ENCODE measurements around the gene MOSMO.
"Not testable (repeated sequence)": the region's sequence is repeated elsewhere in the genome, so short reads cannot be mapped to it uniquely, and the experiment has no call there.

MOSMO gene

DNA sequence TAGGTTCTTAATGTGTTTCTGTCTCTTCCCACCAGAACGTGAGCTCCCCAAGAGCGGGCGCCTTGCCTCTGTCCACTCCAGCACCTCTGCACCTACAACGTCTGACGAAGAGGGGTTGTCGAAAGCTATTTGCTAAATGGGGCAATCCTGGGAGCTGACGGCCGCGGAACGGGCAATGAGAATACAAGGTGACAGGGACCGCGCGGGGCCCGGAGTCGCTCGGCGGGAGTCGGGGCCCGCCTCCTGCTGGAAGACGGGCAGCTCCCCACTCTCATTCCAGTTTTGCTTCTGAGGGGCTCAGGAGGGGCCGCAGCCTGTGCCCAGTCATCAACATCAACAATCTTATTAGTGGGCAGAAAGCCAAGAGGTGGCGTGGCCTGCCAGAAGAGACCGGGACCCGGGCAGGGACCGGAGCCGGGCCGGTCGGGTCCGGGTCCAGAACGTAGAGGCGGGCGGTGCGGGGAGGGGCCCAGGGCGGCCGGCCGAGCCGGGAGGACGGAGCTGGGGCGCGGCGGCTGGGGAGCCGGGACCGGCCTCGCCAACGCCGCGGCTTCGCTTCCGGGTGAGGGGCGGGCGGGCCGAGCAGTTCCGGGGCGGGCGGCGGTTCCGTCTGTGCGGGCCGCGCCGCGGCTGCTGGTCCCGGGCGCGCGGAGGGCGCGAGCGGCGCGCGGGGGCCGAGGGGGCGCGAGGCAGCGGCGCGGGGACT, at the start of gene MOSMO:
Gene MOSMO (plus strand): TSS at position 603 of the 706 bp plus-strand sequence. CDS start 191 bp downstream, outside the sequence.
- peak; percentile 17 for DNase-seq

DNA sequence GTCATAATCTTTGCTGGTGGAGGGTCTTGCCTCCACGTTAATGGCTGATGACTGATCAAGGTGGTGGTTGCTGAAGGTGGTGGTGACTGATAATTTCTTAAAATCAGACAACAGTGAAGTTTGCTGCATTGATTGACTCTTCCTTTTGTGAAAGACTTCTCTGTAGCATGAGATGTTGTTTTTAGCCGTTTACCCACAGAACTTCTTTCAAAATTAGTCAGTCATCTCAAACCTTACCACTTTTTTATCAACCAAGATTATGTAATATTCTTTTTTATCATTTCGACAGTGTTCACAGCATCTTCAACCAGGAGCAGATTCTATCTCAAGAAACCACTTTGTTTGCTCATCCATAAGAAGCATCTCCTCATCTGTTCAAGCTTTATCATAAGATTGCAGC, 48.9 kb upstream of the MOSMO start:
- no peak for DNase-seq

DNA sequence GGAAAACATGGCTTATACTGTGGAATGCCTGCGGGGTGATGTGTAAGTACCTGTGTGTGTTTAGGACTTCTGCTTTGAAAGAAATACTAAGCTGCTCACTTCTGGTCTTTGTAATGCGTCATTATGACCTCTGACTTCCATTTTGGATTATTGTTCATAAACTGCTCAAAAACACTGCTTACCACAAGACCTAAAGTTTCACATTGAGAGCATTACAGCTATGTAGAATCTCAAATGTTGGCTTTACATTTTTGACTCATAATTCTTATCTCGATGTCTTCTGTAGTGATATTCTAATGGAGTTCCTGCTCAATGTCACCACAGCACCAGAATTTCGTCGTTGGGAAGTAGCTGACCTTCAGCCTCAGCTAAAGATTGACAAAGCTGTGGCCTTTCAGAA, 45.4 kb upstream of the MOSMO start:
- DNase-seq: no peak

DNA sequence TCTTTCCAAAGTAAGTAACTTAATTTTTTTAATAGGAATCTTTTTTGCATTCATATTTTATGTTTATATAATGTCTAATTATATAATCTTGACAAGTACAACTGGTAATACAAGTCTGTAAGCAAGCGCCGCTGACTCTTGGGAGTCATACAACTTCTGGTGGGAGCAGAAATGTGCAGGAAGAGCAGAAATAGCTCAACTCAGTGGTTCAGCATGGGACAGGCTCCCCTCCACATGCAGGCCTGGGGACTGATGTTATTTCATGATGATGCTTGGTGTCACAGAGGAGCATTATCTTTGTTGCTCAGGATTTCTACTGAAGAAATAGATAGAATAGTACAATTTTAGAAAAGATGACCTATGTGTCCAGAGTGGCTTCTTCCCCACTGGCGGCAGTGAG, 44.0 kb upstream of the MOSMO start:
- no peak for DNase-seq

DNA sequence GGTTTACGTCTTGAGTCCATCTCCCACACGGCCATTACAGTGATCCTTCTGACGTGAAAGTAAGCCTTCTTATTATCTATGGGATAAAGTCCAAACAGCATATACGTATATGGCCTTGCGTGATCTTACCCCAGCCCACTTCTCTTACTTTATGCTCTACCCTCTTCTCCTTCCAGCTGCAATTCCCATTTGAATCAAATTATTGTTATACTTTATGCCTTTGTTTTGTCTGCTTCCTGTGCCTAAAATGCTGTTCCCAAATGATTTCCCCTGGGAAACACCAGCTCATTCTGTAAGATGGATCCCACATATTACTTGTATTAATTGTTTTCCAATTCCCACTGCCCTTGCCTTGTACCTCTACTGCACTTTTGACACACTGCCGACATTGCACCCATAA, 43.6 kb upstream of the MOSMO start:
- no peak for DNase-seq

DNA sequence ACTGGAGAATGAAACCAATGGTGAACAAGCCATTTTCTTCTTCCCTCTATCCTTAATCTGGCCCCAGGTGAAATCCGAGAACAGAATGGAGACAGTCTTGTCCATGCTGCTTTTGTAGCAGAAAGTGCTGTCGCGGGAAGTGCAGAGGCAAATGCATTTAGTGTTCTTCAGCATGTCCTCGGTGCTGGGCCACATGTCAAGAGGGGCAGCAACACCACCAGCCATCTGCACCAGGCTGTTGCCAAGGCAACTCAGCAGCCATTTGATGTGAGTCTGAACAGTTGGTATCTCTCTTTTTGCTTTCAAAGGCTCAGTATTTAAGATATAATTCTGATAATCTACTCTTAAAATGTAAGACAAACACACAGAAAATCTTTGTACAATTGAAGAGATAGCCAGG, 36.1 kb upstream of the MOSMO start:
- no peak for DNase-seq

DNA sequence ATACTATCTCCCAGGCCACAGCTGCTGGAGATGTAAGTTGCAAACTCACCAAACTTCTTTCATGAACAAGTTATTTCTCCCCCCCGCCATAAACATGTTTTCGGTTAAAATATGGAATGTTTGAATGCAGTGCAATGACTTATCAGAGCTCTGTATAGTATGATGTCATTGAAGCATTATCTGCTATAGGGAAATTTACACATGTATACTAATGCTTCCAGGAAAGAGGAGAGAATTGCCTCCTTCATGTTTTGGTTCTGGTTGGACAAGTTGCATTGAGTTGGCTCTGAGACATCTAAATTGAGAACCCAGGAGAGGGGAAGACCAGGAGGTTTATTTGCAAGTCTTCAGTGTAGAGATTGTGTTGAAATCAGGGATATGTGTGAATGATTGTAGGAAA, 34.0 kb upstream of the MOSMO start:
- no peak for DNase-seq

DNA sequence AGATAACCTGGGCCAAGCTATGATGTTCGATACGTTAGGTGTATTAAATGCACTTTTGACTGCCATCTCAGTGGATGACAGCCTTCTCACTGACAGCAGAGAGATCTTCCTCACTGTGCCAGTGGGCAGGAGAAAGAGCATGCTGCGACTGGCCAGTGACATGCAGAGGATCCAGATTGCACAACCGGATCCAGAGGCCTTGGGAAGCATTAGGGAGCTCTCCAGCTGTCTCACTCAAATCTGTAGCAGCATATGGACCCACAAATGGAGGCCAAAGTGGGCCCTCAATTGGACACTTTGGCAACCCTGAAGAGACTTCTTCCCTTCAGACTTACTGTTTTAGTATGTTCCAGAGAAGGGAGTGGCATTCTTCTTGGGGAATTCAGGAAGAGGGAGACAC, 27.9 kb upstream of the MOSMO start:
- no peak for DNase-seq

DNA sequence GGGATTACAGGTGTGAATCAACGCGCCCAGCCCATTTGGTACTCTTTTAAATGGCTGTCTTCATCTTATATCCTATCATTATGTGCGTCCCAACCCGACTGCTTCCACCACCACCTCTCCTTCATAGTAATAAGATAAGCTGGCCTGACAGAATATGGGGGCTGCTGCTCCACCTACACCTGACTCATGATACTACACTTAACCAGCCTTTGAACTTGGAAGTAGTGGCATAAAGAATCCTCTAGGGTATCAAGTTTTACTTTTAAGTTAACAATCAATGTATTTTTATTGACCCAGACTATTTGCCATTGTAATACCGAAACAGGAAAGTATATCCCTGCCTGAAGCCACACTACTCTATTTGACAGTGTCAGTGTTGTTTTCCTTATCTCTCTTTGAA, 25.8 kb upstream of the MOSMO start:
- DNase-seq: no peak

DNA sequence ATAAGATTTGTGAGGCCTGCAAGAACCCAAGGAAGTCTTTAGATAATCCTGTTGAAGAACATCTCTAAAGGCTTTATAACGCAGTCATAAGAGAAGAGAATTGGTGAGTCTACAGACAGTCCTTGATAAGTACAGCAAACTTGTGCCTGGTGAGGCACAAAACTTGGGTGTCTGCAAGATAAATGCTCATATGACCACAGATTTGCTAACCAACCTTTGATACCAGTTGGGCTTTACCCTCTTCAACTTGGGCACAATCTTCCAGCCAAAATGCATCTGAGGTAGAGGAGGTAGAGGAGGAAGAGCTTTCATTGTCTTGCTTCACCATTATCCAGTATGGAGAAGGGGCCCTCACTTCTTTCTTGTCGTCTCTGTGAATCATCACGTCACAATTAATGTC, 23.8 kb upstream of the MOSMO start:
- no peak for DNase-seq

DNA sequence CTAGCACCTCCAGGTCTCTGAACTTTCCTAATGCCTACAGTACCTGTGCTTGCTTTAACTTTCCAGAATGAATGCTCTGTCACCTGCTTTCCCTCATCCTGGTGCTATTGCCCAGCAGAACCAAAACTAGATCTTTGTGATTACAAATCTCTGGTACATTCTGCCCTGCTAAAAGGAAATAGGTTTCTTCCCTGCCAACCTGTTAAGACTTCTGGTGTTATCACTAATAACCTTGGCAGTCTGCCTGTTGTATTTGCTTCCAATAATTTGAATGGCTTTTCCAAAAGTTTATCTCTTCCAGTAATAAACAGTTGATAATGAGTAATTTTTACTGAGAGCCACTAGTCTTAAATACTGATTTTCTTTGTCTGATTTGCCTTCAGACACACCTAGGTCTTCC, 22.4 kb upstream of the MOSMO start:
- DNase-seq: no peak

DNA sequence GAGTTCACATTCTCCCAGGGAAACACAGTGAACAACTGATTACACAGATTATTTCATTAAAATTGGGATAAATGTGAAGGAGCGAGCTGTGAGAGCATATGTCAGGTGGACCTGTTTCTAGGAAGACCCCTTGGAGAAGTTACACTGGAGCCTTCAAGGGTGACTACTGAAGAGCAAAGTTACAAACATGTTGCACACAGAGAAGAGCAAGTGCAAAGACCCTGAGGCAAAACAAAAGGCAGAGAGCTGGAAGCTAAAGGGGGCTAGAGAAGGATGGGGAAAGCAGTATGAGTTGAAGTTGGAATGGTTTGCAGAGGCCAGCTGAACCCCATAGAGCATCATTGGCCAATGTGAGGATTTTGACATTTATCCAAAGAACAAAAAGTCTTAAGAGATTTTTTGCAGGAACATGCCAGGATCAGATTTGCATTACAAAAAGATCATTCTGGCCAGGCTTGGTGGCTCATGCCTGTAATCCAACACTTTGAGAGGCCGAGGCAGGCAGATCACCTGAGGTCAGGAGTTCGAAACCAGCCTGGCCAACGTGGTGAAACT, 21.1 kb upstream of the MOSMO start:
- DNase-seq: no peak

DNA sequence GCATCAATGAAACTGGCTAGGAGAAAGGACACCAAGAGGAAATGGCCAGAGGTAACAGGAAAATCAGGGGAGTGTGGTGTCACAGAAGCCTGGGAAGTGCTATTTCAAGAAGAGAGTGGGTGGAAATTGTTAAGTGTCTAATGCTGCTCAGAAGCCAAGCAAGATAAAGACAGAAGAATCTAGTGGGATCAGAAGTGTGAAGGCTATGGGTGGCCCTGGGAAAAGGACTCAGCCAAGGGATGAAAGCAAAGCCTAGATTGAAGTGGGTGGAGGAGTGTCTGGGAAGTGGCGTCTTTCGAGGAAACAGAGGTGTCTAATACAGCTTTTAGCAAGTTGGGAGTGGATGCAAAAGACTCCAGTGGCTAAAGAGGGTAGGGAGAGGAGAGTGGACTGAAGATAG, 20.4 kb upstream of the MOSMO start:
- no peak for DNase-seq

DNA sequence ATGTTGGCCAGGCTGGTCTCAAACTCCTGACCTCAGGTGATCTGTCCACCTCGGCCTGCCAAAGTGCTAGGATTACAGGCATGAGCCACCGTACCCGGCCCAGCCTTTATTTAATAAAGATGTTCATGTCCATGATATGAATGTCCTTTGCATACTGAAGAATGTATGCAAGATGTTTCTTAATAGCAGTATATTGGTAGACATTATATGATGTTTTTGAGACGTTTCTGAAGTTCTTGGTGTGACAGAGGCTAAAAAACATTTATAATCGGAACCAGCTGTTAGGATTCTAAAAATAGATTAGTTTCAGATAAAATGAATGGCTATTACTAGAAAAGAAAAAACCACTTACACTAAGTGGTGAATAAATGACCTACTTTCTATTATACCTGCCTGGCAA, 18.8 kb upstream of the MOSMO start:
- DNase-seq: no peak

DNA sequence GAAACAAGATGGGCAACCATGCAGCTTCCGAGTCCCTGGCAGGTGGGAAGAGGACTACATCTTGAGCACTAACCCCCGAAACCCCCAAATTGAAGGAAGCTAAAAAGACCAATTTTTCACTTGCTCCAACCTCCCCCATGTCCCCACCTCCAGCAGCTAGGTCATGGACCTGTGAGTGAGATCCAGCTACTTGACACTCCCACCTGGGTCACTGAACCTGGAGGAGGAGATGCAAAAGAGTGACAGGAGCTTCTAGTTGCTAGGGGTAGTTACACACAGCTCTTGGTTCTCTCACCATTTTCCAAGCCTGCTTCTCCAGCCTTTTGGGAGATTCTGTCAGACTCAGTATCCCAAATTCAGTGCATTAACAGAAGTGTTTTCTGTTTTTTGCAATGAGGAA, 18.2 kb upstream of the MOSMO start:
- no peak for DNase-seq

DNA sequence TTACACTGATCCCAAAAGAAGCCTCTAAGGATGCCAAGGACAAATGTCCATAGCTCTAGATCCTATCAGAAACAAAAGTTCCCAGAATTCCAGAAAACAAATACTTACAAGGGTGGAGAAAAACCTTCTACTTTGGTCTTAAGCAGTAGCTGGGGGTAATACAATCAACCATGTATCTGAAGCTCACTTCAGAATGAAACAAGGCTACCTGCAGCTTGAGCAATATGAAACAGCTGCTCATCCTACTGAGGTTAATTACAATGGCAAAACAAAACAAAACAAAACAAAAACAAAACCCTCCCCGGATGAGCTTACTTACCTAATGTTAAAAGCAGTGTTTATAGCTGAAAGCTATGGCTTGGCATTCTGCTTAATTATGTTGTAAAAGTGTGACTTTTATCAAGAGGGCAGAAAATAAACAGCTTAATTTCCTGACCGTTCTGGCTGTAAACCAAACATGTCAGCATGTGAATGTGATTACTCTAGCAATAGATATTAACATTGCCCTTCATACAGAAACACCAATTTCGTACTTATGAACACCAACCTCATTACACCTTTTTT, 17.4 kb upstream of the MOSMO start:
- no peak for DNase-seq

DNA sequence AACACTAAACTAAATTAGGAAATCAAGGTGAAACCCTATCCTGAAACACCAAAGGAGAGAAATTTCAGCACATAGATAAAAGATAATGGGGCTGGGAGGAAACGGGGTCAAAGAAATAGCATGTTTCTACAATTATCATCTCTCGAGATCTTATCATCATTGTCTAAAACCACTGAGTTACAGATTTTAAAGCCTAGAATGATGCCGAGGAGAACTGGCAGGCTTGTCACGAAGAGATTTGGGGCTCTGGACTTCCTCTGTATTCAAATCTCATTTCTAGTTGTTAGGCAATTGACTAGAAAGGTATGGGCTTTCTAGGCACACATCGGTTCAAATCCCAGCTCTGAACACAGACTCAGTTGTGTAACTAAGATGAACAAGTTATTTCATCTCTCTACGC, 16.3 kb upstream of the MOSMO start:
- no peak for DNase-seq

DNA sequence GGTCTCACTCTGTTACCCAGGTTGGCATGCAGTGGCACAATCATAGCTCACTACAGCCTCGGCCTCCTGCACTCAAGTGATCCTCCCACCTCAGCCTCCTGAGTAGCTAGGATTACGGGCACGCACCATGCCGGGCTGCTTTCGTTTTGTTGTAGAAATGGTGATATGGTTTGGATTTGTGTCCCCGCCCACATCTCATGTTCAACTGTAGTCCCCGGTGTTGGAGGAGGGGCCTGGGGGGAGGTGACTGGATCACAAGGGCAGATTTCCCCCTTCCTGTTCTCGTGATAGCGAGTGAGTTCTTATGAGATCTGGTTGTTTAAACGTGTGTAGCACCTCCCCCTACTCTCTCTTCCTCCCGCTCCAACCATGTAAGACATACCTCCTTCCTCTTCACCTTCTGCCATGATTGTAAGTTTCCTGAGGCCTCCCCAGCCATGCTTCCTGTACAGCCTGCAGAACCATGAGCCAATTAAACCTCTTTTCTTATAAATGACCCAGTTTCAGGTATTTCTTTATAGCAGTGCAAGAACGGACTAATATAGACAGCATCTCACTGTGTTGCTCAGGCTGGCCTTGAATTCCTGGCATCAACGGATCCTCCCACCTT, 12.9 kb upstream of the MOSMO start:
- DNase-seq: no peak

DNA sequence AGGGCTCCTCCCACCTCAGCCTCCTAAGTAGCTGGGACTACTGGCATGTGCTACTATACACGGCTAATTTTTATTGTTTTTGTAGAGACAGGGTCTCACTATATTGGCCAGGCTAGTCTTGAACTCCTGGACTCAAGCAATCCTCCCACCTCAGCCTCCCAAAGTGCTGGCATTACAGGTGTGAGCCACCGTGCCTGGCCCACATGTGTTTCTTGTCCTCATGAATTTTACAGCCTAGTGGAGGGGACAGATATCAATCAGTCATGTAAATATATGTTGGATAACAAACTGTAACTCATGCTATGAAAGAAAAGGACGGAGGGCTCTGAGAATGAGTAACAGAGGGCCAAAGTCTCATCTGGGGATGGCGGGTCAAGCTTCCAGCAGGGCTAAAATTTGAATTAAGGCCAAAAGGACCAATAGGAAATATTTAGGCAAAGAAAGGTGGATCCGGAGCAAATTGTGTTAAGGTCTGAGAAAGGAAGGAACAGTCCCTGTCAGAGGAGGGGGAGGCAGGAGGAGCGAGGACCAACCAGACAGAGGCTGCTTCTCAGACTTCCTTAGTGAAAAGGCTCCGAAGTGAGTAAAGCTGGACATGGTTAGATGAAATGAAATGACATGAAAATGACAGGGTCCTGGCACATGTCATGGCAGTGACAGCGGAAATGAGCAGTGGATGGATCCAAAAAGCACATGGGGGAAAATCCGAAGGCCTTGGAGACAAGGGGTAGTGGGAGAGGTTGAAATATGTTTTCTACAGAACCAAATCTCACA, 10.8 kb upstream of the MOSMO start:
- DNase-seq: no peak

DNA sequence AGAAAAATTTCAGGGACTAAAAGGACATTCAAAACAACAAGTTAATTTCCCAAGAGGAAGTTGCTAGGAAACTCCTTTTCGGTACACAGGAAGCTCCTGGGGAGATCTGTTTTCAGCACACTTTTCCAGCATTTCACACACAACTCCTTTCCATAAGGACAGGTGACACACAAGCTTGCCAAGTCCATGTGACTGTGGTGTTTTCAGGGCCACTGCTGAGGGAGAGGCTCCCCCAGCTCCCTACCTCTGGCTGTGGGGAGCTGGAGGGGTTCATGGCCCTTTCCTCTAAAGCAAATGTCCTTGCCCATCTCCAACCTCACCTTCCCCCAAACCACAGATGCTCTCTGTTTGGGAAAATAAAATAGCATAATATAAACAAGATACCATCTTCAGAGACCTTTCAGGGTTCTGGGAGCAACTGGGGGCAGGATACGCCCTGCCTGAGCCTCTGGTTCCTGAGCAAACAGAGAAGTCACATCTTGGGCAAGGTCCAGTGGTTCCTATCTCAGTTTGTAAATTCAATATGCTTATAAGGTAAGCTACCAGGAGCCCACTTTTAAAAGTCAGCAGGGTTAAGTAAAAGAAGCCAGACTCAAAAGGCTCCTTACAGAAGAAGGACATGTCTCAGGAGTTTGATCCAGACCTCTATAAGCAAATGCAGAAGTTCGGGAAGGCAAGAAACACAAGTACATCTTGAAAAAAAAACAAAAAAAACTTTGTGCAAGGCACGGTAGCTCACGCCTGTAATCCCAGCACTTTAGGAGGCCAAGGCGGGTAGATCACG, 10.0 kb upstream of the MOSMO start:
- no peak for DNase-seq

DNA sequence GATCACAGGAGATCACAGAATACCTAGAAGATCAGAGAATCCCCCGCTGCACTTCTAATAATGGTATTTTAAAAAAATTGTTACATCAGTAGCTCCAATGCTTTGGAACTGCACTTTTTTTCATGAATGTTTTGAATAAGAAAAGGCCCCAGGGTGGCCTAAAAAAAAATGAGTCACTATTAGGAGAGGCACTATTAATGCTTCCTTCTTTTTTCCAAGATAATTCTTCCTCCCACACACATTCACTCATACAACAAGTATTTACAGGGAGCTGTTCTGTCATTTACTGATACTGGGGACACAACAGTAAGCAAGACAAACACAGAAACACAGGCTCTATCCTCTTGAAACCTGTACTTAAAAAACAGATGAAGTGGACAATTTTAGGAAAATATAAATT, 6.3 kb upstream of the MOSMO start:
- DNase-seq: no peak

DNA sequence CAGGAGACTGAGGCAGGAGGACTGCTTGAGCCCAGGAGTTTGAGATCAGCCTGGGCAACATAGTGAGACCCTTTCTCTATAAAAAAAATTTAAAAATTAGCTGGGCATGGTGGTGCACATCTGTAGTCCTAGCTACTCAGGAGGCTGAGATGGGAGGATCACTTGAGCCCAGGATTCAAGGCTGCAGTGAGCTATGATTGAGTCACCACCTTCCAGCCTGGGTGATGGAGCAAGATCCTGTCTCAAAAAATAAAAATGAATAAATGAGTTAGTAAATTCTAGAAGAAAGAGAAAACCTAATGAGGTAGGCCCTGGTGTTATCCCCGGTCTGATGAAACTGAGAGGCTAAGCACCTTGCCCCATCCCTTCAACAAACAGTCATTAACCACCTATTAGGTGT, 5.9 kb upstream of the MOSMO start:
- not testable (repeated sequence) for DNase-seq

DNA sequence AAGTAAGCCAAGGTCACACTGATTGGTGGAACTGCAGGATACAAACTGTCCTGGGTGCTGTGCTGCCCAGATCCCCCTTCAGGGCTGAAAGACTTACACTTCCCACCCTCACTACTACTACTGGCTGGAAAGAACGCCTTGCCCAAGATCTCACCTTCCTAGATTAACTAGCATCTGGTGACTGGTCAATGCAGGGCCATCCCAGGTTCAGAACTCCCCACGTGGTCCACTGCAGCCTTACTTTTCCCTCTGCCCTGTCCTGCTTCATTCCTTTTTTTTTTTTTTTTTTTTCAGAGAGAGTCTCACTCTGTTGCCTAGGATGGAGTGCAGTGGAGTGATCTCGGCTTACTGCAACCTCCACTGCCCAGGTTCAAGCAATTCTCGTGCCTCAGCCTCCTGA, 4.7 kb upstream of the MOSMO start:
- no peak for DNase-seq

All from NCI-H1092 (cell line).